HG02852 (cell line): ENCODE measurements around the gene SLIT3.
A peak's percentile ranks its signal among the peaks of the same experiment; 100 is the strongest.

Experiments
- ATAC-seq: cut with Tn5 transposase; IDR thresholded peaks from one replicate; pipeline ENCODE4 v1.9.1; 2021; ENCODE audit warnings: mild to moderate bottlenecking, moderate library complexity; ENCODE audit not compliant: unreplicated experiment

Gene SLIT3

DNA sequence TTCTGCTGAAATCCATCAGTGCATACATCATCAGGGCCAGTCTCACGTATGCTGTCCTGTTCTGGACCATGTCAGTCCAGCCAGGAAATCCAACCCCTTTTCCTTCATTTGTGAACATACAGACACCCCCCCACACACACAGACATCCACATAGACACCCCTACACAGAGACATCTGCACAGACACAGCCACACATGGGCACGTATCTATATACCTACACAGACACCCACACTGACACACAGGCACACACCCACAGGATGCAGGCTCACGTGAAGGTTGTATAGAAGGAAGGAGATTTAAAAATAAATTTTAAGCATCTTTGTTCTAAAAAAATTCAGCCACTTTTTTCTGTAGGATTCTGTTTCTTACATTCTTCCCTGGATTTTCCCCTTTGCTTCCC lies 325.6 kb downstream of the SLIT3 start:
- no peak for ATAC-seq

DNA sequence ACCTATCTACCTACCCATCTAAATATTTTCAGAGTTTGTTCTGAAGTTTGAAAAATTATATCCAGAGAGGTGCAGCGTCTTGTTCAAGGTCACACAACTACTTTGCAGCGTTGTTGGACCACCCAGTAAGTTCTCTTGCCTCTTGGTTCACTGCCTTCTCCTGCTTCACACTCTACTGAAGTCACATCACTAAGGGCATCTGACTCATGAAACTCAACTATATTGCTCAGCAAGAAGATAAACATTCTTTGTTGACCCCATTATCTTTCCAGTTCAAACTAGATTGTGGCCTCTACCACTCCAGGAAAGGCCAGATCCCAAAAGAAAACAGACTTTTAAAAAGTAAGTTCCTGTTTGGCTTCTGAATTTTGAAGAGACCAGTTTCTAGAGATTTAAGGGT lies 326.9 kb downstream of the SLIT3 start:
- ATAC-seq = no peak

DNA sequence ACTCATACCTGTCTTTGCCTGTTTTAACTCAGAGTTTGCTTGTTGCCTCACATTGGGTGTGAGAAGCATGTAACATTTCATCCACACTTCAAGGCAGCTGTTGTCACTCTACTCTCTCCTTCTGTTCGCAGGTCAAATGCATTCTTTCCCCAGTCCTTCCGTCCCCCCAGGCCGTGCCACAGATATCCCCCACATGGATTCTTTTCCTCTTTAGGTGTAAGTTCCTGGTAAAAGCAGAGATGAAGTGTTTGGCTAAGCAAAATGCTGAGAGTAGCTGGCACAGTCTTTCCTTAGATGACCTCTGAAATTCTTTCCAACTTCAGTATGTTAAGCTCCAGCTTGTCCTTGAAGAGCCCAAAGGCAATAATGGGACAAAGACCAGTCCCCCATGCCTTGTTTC lies 328.2 kb downstream of the SLIT3 start:
- no peak for ATAC-seq

DNA sequence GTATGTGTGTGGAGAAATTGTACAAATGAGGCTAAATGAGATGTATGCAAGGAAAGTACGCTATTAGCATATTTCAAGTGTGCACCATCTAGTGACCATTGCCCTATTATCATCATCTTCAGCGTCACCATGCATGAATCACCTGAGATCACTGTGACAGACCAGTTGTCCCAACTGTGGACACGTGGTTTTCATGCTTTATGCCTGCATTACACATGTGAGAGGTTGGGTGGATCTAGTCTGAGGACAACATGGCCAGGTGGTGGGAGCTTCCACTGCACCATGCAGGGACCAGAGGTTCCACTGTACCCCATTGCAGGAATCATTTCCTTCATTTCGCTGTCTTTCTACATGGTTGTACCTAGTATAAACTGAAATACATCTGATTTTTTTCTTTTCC lies 329.8 kb downstream of the SLIT3 start:
- ATAC-seq = no peak

DNA sequence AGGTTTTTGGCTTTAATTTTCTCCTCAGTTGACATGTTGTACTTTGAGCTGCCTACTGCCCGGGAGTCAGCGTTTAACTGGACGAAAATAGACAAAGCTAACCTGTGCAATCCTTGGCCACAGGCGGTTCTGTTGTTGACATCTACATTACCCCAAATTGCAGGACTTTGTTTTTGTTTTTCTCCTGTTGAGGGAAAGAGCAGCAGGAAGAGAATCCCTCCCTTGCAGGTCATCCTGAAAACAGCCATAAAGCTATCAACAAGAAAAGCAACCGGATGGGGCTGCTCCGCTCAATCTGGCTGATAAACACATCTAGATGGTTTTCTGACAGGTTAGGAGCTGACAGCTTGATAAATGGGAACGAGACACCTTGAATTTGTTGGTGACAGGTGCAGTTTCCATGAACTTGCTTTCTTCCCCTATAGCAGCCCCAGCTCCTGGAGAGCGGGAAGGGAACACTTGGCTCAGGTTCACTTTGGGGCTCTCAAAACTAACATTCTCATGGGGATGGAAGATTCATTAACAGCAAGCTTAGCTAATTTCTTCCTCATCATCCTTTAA lies 331.5 kb downstream of the SLIT3 start:
- no peak for ATAC-seq

DNA sequence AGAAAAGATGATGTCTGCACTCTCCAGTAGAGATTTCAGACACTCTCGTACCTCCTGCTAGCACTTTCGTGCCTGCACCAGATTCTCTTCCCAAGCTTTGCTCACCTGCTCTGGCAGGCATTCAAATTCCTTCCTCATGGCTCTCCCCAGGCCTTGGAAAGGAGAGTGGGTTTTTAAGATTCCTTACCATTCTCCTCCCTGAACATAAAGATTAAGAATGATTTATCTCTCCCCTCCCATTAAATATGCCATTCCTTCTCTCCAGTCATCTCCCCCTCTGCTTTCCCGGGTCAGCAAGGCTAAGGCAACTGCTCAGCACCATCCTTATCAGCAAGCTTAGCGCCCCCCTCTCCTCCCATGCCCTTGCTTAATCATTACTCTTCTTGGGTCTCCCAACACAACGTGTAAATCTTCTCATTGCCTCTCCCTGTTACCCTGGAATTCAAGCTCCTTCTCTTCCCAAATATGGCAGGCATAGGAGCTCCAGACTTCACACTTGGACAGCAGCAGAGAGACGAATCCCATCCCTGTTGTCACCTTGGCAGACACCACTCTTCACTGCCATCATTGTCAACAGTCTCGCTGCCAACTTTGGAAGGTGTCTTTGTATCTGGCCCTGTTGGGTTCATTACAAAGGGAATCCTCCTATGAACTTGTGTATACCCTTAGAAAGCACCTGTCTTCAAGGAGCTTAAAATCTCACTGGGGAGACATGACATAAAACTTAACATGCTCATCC lies 332.9 kb downstream of the SLIT3 start:
- no peak for ATAC-seq

DNA sequence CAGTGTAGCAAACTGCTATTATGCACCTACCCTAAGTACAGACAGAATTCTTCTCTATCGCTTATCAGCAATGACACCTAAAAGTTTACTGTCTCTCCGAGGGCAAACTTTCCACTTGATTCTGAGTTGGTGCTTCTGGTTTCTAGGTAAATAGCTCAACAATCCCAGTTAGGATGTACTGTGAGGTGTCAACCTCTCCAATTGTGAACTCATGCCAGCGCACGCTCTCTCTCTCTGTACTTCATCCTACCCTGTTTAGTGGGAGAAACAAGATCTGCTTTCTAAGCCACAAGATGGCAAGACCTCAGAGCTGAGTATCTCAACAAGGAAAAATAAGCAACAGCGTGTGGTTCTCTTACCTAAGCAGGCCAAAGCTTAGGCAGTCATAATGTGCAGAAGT lies 335.3 kb downstream of the SLIT3 start:
- no peak for ATAC-seq

DNA sequence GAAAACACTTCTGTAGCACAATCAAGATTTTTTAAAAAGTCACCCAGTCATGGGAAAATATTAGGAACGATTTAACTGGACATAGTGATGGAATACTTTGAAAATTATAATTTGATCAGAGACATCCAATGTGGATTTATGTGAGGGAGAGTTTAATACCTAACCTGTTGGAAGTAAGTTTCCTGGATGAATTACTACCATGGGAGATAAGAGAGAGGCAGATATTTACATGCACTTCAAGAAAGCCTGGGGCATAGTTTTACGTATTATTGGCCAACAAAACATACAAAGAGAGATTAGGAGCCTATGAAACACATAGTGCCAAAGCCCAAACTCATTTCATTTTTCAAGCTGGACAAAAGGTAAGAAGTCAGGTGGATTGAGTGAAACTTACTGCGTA lies 336.8 kb downstream of the SLIT3 start:
- no peak for ATAC-seq

DNA sequence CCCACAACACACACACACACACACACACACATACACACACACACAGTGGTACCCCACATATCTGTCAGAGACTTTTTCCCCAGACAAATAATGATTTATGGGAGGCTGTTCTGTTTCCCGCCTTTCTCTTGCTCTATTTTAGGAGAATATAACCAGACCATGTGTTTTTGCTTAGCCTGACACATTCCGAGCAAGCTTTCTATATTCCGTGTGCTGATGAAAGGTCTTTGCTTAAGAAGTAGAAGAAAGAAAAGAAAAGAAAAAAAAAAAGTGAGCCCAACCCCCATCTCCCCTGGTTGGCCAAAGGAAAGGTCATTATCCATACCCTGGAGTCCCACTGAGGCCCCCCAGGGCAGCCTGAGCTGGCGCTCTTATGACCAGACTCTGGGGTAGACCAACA lies 338.6 kb downstream of the SLIT3 start:
- ATAC-seq = no peak

DNA sequence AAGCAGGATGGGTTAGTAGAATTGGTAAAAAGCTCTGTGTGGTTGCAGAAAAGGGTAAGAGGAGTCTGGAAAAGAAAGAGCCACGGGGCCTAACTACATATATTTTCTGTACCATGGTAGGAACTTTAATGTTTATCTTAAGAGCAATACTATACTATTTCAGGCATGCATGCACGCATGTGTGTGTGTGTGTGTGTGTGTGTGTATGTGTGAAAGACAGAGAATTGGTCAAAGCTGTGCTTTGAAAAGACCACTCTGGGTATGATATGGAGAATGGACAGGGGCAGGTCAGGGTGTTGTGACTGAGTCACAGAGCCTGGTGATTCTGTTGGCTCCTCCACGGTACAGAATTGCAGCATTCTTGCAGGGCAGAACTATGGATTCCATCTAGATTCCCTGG lies 339.3 kb downstream of the SLIT3 start:
- no peak for ATAC-seq

DNA sequence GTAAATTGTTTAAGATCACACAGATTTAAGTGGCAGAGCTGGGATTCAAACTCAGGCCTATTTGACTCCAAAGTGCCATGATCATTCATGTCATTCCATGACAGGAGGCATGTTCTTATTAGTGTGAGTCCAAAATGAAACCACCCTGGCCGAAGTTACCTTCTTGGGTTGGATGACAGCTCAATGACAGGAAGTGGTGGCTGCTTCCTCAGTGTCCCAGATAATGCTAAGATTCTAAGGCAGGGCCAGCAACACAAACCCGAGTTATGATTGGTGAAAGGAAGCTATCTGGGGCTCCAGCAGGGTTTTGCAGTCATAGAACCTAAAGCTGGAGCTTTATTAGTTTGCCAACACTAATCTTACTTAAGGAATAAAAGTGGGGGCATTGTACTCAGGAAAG lies 340.4 kb downstream of the SLIT3 start:
- ATAC-seq = no peak

DNA sequence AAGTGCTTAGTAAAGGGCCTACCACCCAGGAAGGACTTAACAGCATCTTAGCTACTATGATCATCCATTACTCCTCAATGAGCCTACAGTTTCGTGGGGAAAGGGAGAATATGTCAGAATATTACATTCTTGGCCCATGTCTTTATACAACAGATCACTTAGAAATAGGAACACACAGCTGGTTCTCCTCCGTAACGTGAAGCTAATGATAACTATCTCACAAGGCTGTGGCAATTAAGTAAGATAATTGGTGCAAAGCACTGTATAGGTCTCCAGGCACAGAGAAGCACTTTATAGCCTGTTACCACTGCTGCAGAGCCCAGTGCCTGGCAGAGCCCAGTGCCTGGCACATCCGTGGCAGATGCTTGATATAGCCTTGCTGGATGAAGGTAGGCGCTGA lies 347.6 kb downstream of the SLIT3 start:
- no peak for ATAC-seq

DNA sequence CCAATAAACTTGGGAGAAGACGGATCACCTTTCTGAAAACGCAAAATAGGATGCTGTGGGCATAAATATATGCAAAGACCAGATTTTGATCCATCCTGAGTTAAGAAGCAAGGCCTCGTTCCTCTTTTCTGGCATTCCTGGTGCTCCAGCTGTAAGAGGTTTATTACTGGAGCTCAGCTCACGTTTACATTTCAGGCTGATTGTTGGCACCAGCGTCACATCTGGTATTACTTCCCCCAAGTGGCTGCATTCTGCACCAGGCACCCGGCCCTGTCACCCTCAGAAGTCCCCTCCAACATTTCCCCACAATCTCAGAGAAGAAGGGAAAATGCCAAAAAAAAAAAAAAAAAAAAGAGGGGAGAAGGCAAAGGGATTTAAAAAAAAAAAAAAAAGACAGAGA lies 348.7 kb downstream of the SLIT3 start:
- ATAC-seq = no peak

DNA sequence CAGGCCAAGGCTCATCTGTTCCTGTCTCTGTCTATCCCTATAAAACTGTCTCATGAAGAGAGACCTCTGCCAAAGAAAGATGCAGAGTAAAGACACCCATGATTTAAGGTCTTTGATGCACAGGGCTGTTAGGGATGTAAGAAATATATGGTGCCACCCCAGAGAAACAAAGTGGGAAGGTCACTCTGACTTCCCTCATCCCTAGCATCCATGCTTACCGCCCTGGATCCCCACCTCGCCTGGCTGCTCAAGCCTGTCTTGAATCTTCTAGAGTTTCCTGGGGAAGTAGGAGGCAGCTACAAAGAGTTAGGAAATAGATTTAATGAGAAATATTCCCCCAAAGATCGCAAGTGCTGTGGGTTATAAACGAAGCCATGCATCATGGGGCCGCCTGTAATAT lies 349.2 kb downstream of the SLIT3 start:
- ATAC-seq = no peak

DNA sequence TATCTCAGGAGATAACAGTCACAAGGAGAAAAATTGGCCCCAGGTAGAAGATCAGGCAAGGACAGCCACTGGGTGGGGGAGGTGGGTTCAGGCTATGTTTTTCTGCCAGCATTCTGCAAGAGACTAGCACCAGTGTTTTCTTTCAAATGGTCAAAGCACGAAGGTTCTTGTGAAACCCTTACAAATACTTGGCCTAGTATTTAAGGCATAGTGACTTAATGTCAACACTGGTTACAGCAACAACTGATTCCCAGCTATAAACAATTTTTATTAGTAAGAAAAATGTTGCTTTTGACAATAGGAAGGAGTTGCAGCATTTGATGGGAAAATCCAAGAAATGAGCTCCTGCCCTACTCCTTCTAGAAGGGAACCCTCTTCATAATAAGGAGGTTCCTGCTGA lies 349.6 kb downstream of the SLIT3 start:
- ATAC-seq = no peak

DNA sequence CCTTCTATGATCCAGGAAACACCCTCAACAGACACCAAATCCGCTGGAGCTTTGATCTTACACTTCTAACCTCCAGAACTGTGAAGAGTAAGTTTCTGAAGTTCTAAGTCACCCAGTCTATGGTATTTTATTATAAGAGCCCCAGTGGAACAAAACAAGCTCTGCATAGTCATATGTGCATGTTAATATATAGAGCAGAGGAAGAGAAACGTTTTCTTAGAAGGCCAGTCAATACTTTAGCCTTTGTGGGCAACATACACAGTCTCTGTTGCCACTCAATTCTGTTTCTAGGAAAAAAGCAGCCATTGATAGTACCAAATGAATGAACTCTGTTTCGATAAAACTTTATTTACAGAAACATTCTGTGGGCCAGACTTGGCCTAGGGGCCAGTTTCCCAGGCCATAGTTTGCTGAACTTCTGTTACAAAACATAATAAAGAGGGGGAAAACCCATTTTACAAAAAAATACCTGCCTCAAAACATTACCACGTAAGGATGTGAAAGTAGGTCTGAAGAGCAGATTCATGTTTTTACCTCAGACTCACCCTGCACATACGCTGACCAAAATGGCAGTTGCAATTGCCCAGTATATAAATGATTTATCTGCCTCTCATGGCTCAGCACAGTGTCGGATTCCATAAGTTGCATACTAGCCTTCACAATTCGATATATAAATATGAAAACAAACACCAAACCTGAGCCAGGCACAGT lies 350.5 kb downstream of the SLIT3 start:
- ATAC-seq = peak; percentile 50

DNA sequence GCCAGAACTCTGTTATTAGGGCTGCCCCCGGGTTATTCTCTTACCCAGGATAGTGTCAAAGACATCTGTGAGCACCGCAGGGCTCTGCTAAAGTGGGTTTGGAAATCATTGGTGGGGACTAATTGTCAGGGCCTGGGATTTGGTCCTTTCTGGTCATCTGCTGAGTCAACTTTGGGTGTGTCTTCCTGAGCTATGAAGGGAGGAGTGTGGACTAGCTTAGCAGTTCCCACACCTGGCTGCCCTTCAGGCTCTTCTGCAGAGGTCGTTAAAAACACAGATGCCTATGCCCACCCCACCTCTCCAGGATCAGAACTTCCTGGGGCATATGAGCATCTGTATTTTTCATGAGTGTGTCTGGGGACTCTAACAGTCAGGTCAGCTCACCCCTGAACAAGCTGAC lies 352.2 kb downstream of the SLIT3 start:
- no peak for ATAC-seq

DNA sequence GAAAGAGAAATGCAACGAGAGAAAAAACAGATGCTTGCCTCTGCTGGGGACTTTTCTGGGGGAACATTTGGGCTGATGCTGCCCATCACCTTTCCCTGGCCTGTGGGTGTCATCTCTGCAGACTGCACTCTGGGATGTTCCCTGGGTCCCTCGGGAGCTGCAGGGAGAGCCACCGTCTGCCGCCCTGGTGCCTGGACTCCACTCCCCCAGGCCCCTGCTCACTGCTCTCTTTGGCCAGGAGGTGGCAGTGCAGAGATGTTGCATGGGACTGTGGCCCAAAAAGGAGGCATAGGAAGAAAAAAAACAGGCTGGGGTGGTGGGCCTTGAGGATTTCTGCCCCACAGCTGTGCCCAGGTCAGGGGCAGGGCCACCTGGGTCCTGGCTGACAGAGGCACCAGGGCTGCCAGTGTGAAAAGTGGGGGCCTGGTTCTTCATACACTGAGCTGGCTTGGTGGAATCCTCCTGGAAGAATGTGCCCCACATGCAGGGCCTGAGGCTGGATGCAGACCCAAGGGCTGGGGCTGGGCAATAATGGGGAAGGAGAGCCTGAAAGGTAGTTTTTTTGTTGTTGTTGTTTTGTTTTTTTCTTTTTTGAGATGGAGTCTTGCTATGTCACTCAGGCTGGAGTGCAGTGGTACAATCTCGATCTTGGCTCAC lies 353.6 kb downstream of the SLIT3 start:
- peak; percentile 66 for ATAC-seq

DNA sequence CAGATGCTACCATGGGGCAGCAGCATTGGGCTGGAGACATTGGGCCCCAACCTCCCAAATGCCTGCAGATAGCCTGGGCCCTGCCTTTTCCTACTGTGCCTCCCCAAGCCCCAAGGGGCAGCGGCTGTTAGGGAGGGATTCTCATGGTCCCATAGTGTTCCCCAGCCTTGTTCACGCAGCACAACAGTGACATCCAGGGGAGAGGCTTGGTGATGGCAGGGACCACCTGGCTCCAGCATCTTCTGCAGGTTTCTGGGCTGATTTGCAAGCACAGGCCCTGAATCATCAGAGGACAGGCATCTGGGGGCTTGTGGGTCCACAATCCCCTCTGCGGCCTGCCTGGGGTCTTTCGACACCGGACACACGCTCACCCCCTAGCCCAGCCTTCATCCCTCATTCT lies 354.6 kb downstream of the SLIT3 start:
- ATAC-seq = no peak

DNA sequence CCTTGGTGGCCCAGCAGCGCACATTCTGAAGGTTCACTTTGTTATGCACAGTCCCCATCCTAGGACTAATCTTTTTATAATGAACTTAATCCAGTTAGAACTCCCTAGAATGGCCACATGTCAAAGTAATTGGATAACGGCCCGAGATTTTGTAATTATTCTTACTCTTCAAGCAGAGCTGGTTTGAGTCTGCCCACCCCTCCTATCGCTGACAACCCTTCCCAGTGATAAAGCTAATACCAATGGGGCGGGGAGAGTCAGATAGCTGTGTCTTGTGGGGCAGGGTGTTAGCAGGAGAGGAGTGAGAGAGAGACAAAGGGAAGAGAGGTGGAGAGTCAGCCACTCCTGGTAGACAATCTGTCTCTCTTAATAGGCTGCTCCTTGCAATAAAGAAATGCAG lies 356.9 kb downstream of the SLIT3 start:
- ATAC-seq = no peak

DNA sequence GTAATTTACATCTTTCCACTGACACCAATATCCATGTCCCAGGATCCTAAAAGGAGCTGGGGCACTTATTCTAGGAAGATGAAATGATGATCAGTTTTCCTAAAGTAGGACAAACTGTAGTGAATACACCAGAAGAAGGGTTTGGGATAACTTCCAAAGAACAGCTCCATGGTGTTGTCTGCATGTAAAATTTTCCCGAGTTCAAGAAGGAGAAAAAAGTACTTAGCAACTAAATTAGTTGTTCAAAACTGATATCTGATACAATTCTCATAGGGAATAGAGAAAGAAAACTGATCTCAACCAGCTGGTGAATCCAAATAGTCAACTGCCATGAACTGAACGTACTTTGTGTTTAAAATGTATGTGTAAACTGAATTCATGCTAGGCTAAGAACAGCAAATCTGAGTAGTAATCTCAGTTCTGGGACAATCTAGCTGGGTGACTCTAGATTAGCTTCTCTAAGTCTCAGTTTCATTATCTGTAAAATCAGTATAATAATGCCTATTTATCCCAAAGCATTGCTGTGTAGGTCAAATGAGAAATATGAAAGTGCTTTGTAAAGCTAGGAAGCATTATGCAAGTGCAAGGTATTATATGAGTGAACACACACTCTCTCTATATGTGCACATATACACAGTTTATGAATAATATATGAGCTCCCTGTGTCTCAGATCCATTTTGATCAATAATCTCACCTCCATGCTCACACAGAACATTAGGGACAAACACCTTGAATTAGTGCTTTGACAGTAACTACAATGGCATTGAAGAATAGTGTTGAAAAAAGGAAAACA lies 357.7 kb downstream of the SLIT3 start:
- ATAC-seq = no peak
